NCI-H510A (cell line): ENCODE data around the gene ABHD12.
A peak's percentile ranks its signal among the peaks of the same experiment; 100 is the strongest.
"Not testable (repeated sequence)": the region's sequence is repeated elsewhere in the genome, so short reads cannot be mapped to it uniquely, and the experiment has no call there.

Experiments used
- DNase-seq: peaks from one replicate; lab custom pipeline; 2025; lab: John Stamatoyannopoulos, UW

The ABHD12 gene

GRCh38 chr20:25321991-25322390 is 68.6 kb downstream of the ABHD12 start:
- DNase-seq, result no peak

- DNase-seq, result no peak
Observed at GRCh38 chr20:25321262-25321831, 69.3 kb downstream of the ABHD12 start.

GRCh38 chr20:25320035-25320800 is 70.4 kb downstream of the ABHD12 start:
- DNase-seq, result no peak

GRCh38 chr20:25319241-25320034 is 71.2 kb downstream of the ABHD12 start:
- DNase-seq, result peak; percentile 97

GRCh38 chr20:25318471-25319240 is 72.0 kb downstream of the ABHD12 start:
- DNase-seq, result no peak

GRCh38 chr20:25317351-25318075 is 73.1 kb downstream of the ABHD12 start:
- DNase-seq, result peak; percentile 64

GRCh38 chr20:25316506-25317190 is 74.0 kb downstream of the ABHD12 start:
- no peak for DNase-seq

- no peak for DNase-seq
Observed at GRCh38 chr20:25315418-25316210, 75.0 kb downstream of the ABHD12 start.

- DNase-seq, result no peak
Observed at GRCh38 chr20:25314497-25315417, 75.9 kb downstream of the ABHD12 start.

GRCh38 chr20:25313593-25313992 is 77.0 kb downstream of the ABHD12 start:
- no peak for DNase-seq

- not testable (repeated sequence) for DNase-seq
Observed at GRCh38 chr20:25312716-25313115, 77.9 kb downstream of the ABHD12 start.

- DNase-seq, result no peak
Observed at GRCh38 chr20:25310921-25311728, 79.5 kb downstream of the ABHD12 start.

- peak; percentile 78 for DNase-seq
Observed at GRCh38 chr20:25310268-25310920, 80.2 kb downstream of the ABHD12 start.

- peak; percentile 52 for DNase-seq
Observed at GRCh38 chr20:25309395-25310267, 81.0 kb downstream of the ABHD12 start.

GRCh38 chr20:25308671-25309394 is 81.8 kb downstream of the ABHD12 start:
- DNase-seq, result no peak

- no peak for DNase-seq
Observed at GRCh38 chr20:25308083-25308491, 82.5 kb downstream of the ABHD12 start.
